ENCODE results near the gene BMP8B.
"Not testable (repeated sequence)": the region's sequence is repeated elsewhere in the genome, so short reads cannot be mapped to it uniquely, and the experiment has no call there.

BMP8B gene

GRCh38 chr1:39777306-39777705 is 11.4 kb downstream of the BMP8B start:
- DNase-seq: no peak

- DNase-seq: no peak
These were observed 11.8 kb downstream of the BMP8B start for GRCh38 chr1:39776886-39777285.

- DNase-seq: no peak
These were observed 12.3 kb downstream of the BMP8B start for GRCh38 chr1:39776400-39776713.

- DNase-seq: not testable (repeated sequence)
These were observed 12.8 kb downstream of the BMP8B start for GRCh38 chr1:39775676-39776399.

- not testable (repeated sequence) for DNase-seq
These were observed 13.5 kb downstream of the BMP8B start for GRCh38 chr1:39775141-39775540.

GRCh38 chr1:39773369-39773979 is 15.2 kb downstream of the BMP8B start:
- not testable (repeated sequence) for DNase-seq

- not testable (repeated sequence) for DNase-seq
These were observed 17.6 kb downstream of the BMP8B start, which contains the start of gene OXCT2 for GRCh38 chr1:39771022-39771532. Gene OXCT2, minus strand, starts transcription at chr1:39771348. Its CDS starts 93 bp downstream, at chr1:39771255.

- DNase-seq: not testable (repeated sequence)
These were observed 18.3 kb downstream of the BMP8B start for GRCh38 chr1:39770100-39771021.

- DNase-seq: not testable (repeated sequence)
These were observed 19.2 kb downstream of the BMP8B start for GRCh38 chr1:39769502-39769901.

- not testable (repeated sequence) for DNase-seq
These were observed 22.2 kb downstream of the BMP8B start for GRCh38 chr1:39766466-39766865.

GRCh38 chr1:39764512-39764911 is 24.2 kb downstream of the BMP8B start:
- not testable (repeated sequence) for DNase-seq

GRCh38 chr1:39763619-39764374 is 24.9 kb downstream of the BMP8B start:
- not testable (repeated sequence) for DNase-seq

GRCh38 chr1:39762550-39763540 is 25.8 kb downstream of the BMP8B start:
- no peak for DNase-seq

GRCh38 chr1:39761557-39762260 is 27.0 kb downstream of the BMP8B start:
- no peak for DNase-seq

GRCh38 chr1:39761016-39761415 is 27.6 kb downstream of the BMP8B start:
- no peak for DNase-seq

GRCh38 chr1:39760074-39761008 is 28.3 kb downstream of the BMP8B start:
- no peak for DNase-seq

- no peak for DNase-seq
These were observed 29.3 kb downstream of the BMP8B start for GRCh38 chr1:39759436-39759726.

GRCh38 chr1:39758556-39759435 is 29.9 kb downstream of the BMP8B start:
- DNase-seq: no peak

- no peak for DNase-seq
These were observed 31.2 kb downstream of the BMP8B start for GRCh38 chr1:39757501-39757900.
